ENCODE data around the gene DVL3.
A peak's percentile ranks its signal among the peaks of the same experiment; 100 is the strongest.
"Not testable (repeated sequence)": the region's sequence is repeated elsewhere in the genome, so short reads cannot be mapped to it uniquely, and the experiment has no call there.

The DVL3 gene

GRCh38 chr3:184155644-184156521, 706 bp downstream of the DVL3 start:
- DNase-seq (ENCODE audit: low read depth, low spot score) = no peak

GRCh38 chr3:184156522-184156955, 1.4 kb downstream of the DVL3 start:
- no peak for DNase-seq (ENCODE audit: low read depth, low spot score)

DNA sequence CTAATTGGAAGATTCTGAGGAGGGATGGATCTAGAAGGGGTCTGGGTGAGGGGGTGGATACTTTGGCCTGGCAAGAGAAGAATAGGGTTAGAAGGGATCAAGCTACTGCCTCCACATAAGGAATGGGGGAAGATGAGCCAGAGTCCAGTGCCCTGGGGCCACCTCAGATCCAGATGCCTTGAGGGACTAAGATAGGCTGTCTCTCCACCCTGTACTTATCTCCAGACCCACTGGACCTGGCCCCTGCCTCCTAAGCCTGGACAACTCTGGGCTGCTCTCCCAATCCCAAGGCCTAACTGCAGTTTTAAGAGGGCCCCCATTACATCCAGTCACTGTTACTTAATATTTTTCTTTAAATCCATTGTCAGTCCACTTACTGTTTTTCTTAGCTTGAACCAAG, 2.0 kb downstream of the DVL3 start:
- no peak for DNase-seq (ENCODE audit: low read depth, low spot score)

DNA sequence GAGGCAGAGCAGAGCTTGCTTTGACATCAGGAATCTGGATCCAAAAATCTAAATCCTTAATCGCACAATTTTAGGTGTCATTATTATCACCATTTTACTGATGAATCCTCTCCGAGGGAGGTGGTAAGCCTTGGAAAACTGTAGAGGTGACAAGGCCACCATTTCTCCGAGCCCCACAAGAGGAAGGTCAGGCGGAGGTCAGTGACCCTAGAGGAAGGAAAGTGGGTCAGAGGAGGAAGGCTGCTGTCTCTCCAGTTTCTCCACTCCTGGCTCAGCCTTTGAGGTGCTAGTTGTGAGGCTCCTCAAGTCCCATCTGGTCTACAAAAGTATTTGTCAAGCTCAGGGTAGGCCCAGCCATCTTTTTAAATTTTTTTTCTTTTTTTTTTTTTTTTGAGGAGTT, 3.2 kb downstream of the DVL3 start:
- no peak for DNase-seq (ENCODE audit: low read depth, low spot score)

GRCh38 chr3:184160456-184160855, 5.3 kb downstream of the DVL3 start:
- no peak for DNase-seq (ENCODE audit: low read depth, low spot score)

- not testable (repeated sequence) for DNase-seq (ENCODE audit: low read depth, low spot score)
Measured at GRCh38 chr3:184162571-184163070, 7.4 kb downstream of the DVL3 start.

- no peak for DNase-seq (ENCODE audit: low read depth, low spot score)
Measured at GRCh38 chr3:184164648-184165330, 9.6 kb downstream of the DVL3 start.

DNA sequence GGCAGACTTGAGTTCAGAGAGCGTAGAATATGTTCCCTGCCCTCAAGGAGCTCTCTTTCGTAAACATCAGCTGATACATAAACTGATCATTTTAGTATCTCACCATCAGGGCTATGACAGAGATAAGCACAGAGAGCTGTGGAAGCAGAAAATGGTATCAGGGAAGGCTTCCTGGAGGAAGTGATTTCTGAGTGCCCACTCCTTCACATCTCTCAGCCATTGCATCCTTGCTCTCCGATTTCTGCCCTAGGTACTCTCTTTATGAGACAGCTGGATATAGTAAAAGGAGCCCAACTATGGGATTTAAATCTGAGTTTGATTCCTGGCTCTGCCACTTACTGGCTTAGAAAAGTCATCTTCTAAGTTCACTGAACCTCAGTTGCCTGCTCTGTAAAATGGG, 10.4 kb downstream of the DVL3 start:
- no peak for DNase-seq (ENCODE audit: low read depth, low spot score)

DNA sequence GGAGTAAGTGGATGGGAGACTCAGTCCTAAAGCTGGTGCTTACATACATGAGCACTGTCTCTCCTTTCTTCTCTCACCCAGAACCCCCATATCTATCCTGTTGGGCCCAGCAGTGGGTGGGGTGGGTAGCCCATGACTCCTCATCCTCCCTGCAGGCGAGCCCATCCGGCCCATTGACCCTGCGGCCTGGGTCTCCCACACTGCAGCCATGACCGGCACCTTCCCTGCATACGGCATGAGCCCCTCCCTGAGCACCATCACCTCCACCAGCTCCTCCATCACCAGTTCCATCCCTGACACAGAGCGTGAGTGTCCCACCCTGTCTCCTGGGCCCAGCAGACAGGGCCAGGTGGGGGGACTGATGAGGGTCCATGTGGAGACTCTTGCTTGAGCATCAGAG, 11.5 kb downstream of the DVL3 start:
- DNase-seq (ENCODE audit: low read depth, low spot score) = no peak

GRCh38 chr3:184167786-184168185, 12.6 kb downstream of the DVL3 start:
- DNase-seq (ENCODE audit: low read depth, low spot score) = no peak

DNA sequence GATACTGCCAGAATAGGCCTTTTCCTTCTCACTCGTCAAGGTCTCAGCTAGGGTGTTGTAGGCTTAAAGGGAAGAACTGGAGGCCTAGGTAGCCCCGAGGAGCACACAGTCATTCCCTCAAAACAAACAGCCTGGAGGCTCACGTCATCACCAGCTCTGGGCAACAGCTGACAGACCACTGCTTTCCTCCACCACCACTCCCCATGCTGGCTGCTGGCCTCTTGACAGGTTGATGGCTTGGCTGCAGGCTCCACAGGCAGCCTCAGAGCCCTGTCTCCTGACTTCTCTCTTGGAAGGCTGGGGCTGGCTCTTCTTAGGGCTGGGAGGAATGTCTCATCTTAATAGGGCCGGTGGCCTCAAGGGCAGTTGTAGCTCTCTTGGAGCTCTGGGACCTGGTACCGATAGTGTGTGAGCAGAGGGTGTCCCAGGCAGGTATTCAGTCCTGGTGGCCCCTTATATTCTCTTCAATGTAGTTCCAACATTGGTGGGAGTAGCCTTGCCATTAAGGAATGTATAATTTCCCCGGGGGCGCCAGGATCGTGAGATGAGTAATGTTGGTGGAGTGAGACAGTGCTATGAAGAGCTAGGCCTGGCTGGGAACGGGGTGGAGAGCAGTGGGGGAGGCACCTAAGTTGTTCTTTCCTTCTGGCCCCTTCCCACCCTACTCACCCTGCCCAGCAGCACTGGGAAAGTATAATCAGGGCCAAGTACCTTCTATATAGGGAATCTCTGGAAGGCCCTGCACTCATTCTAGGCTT, 13.4 kb downstream of the DVL3 start:
- DNase-seq (ENCODE audit: low read depth, low spot score) = no peak

- no peak for DNase-seq (ENCODE audit: low read depth, low spot score)
Measured at GRCh38 chr3:184169896-184170875, 15.0 kb downstream of the DVL3 start.

- DNase-seq (ENCODE audit: low read depth, low spot score) = no peak
Measured at GRCh38 chr3:184171562-184171961, 16.4 kb downstream of the DVL3 start.

DNA sequence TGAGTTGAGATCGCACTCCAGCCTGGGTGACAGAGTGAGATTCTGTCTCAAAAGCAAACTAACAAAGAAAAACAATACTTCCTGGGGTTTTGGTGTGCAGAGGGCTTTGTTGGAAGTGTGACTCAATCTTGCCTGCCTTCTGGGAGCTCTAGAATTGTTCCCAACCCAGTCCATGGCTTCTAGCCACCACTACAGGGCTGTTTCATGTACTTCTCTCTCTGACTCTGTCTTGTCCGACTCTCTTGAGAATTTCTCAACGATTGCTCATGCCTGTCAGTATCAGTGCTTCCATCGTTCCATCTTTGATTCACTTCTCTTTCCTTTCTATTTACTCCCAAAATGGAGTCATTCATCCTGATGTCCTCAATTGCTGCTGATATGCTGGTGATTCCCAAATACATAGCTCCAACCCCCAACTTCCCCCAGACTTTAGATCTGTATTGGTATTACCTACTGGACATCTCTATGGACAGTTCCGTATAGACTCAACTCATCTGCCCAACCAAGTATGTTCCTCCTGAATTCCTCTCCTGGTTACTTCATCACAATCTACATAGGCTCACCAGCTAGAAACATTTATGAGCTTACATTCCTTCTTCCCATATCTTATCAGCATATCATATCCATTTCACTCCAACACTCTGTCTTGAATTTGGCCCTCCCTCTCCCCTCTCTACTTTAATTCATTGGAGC, 17.6 kb downstream of the DVL3 start:
- DNase-seq (ENCODE audit: low read depth, low spot score) = no peak

DNA sequence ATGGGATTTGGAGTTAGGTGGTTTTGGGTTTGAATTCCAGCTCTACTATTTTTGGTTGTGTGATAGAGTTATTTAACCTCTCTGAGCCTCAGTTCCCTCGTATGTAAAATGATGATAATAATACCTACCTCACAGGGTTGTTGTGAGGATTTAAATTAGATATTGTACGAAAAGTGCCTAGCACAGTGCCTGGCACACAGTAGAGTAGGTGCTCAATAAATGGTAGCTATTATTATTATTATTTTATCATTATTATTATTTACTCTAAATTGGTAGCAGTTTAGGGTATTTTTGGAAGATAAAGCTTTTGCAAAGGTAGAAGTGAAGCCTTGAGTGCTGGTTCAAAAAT, 18.2 kb downstream of the DVL3 start:
- no peak for DNase-seq (ENCODE audit: low read depth, low spot score)

DNA sequence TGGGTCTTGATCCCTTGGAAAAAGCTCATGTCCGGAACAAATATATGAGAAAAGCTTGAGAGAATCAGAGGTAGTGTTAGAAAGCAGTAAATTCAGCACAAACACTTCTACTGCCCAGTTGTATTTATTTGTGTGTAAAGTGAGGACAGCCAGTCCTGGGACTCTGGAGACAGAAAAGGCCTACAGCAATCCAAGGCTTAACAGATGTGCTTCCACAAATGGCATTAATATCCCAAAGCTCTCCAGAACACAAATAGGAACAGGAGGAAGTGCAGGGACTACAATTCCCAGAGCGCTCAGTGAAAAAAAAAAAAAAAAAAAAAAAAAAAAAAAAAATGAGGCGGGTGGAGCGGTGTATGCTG, 19.1 kb downstream of the DVL3 start:
- DNase-seq (ENCODE audit: low read depth, low spot score) = no peak

DNA sequence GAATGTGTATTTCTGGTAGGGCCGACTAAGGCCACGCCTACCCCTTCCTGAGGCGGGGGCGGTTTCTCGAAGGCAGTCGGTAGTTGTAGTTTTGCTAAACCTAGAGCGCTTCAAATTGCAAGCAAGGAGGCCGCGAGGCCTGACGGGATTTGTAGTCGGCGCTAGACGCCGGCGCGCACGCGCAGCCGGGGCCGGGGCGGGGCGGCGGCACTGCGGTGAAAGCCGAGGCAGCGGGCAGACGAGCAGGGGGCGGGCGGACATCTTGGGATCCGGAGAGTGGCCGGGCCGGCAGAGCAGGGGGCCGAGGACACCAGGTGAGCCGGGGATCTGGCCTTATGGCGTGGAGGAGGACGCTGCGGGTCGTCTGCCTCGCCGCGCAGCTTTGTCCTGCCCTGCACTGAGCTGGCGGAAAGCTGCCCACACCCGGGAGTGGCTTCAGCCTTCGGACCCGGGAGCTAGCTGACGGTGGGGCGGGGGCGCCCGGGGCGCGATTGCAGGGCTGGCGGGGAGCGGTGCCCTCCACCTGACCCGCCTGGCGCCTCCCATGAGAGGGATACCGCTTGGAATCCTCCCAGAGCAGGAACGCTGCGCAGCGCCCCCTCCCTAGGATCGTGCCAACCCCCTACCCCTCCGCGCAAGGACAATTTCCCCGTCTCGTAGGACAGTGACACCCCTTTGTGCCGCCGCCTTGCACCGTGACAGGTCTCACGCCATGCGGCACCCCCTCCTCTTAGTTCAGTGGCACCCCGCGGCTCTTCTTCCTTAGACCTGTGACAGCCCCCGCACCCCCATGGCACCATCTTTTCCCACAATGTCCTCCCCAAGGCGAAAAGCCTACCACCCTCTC, 19.7 kb downstream of the DVL3 start, which contains the start of gene AP2M1:
Gene AP2M1 (plus strand): TSS at position 210 of the 847 bp plus-strand sequence. CDS start 2,139 bp downstream, outside the sequence.
- peak; percentile 96 for DNase-seq (ENCODE audit: low read depth, low spot score)

- DNase-seq (ENCODE audit: low read depth, low spot score) = no peak
Measured at GRCh38 chr3:184175506-184175905, 20.3 kb downstream of the DVL3 start.

DNA sequence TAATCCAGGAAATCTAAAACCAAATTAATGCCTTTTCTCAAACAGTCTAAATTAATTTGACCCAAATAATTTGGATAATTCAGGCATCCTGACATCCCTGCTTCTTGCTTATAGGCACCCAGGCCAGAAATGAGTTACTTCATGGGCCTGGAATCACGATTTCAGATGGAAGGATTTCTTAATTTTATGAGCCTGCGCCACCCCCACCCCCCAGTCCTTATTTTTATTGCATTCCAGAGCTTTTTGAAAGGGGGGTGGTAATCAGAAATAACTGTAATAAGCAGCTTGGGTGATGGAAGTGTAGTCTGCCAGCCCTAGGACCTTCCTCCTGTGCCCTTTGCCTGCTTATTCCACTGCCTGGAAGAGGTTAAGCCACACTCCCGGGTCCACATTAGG, 20.8 kb downstream of the DVL3 start:
- DNase-seq (ENCODE audit: low read depth, low spot score) = no peak
